Mesothelial cell of epicardium (in vitro differentiated cells): ENCODE data around the gene SHROOM3. TPM values are rescaled to one million over a fixed set of nuclear protein-coding genes. Genes with fewer than 3 reads are reported as not detected.
A peak's percentile ranks its signal among the peaks of the same experiment; 100 is the strongest.

Experiments
- DNase-seq, 2 experiments: peaks; one replicate each; pipeline ENCODE4 v3.0.0; 2021; ENCODE audit warnings: low spot score in 2 of 2; ENCODE audit not compliant: unreplicated experiment in 2 of 2
- H3K27ac Mint-ChIP-seq: 2 replicates; pipeline ENCODE4 v1.8.0; 2021; ENCODE audit warnings: mixed read lengths
- H3K27me3 Mint-ChIP-seq: 2 replicates; pipeline ENCODE4 v1.8.0; 2021; ENCODE audit warnings: low read depth, mixed read lengths
- H3K36me3 Mint-ChIP-seq: 2 replicates; pipeline ENCODE4 v1.8.0; 2021; ENCODE audit warnings: mixed read lengths
- H3K4me1 Mint-ChIP-seq: 2 replicates; pipeline ENCODE4 v1.8.0; 2021; ENCODE audit warnings: mixed read lengths
- H3K4me3 Mint-ChIP-seq: 2 replicates; pipeline ENCODE4 v1.8.0; 2021; ENCODE audit warnings: mild to moderate bottlenecking, moderate library complexity, mixed read lengths
- H3K9me3 Mint-ChIP-seq: 2 replicates; pipeline ENCODE4 v1.8.0; 2021; ENCODE audit warnings: mixed read lengths
- CTCF ChIP-seq: fragments of 200-600 bp; sonication (generic); IDR thresholded peaks from one replicate; pipeline ENCODE4 v1.5.0; 2021; ENCODE audit warnings: antibody characterized with exemption; ENCODE audit not compliant: unreplicated experiment
- total RNA-seq: library from RNA; stranded (reverse); gene quantifications from 3 replicates; pipeline ENCODE4 v1.2.1, GENCODE V29; 2021

Gene SHROOM3
- total RNA-seq, 1 donor from 2014 or later, result 62.7 TPM

DNA sequence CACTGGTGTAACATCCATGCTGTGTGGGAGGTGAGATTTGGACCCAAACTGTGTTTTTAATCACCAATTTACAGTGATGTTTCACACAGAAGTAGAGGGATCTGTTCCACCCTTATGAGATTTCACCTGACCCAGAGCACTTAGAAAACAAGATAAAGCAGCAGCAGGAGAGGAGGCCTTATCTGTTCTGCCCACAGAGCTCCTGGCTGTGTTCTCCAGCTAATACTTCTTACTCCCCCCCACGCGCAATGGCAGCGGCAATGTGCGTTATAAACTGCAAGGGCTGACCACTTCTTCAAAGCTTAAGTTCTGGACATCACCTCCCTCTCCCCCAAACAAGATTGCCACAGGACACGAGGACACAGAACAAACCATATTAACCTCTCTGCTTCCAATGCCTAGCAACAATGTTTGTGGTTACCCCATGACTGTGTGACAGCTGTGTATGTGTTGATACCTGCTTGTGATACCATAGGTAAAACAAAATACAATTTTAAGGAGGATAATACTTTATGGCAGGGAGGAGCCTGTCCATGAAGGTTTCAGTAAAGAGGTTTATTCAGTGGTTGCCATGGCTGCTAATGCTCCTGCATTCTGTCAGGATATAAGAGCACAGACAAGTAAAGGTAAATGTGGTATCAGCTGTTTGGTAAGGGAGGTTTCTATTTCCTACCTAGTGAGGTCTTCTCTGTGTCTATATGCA lies 252.9 kb downstream of the SHROOM3 start:
- TF ChIP-seq CTCF, result no peak
- no peaks in the 10 kb centered on the region for H3K27me3 Mint-ChIP-seq
- H3K9me3 Mint-ChIP-seq, result no peaks in the 10 kb centered on the region
- H3K4me3 Mint-ChIP-seq, result peak overlapping the region; percentile 84
- H3K36me3 Mint-ChIP-seq, result no peaks in the 10 kb centered on the region
- peak overlapping the region; percentile 92 for H3K27ac Mint-ChIP-seq
- DNase-seq, result no peak
- H3K4me1 Mint-ChIP-seq, result peaks cover 65% of the 10 kb centered on the region

DNA sequence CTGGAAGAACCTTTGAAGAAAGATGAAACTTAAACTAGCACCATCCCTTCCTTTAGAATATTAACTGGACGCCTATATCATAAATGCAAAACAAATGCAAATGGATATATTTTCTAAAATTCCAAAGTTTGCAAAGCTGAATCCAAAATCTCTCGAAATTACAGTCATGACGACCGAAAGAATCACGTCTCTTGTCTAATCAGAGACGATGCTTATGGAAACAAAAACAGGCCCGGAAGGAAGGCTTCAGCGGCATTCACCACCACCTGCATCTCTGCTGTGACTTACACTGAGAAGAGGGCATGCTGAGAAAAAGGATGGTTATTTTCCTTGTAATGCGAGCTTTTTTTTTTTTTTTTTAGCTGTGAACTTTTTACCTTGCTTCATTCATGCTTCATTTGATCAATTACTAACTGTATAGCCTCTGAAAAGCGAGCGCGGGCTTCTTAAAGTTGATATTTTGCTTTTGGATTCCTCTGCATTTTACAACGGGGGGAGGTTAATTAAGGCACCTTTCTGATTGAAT lies 253.7 kb downstream of the SHROOM3 start:
- peak overlapping the region; percentile 84 for H3K4me3 Mint-ChIP-seq
- no peak for DNase-seq

DNA sequence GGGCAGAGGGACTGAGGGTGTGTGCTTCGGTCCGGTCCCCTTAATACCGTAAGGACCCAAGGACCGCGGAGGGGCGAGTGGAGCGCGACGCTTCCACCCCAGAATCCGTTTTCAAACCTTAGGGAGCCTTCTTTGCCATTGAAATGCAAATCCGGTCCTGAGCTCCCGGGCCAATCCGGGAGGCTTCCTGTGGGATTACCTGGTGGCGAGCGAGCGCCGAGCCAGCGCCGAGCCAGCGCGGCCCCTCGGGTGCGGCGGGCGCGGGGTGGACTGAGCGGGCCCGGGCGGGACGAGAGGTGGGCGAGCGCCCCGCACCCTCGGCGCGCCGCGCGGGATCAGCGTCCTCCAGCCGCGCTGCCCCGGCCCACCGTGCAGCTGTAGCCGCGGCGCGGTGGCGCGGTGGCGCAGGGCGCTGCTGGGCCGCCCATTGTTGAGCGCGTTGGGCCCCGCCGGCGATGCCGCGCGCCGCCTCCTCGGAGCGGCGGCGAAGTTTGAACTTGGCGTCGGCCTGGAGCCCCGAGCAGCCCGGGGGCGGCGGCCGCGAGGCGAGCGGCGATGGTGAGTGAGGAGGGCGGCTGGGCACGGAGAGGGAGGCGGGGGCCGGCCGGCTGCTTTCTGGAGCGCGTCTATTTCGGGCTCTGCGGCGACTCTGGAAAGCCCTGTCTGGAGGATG lies 254.3 kb downstream of the SHROOM3 start:
- peak overlapping the region; percentile 98 for H3K27ac Mint-ChIP-seq
- no peak for TF ChIP-seq CTCF
- DNase-seq, result peak; percentile 38 to 65
- peaks cover 60% of the 10 kb centered on the region for H3K4me1 Mint-ChIP-seq
- peak overlapping the region; percentile 97 for H3K4me3 Mint-ChIP-seq
- no peaks in the 10 kb centered on the region for H3K36me3 Mint-ChIP-seq
- no peaks in the 10 kb centered on the region for H3K9me3 Mint-ChIP-seq
- no peaks in the 10 kb centered on the region for H3K27me3 Mint-ChIP-seq

More for the DNA sequence above, 253.7 kb downstream of the SHROOM3 start:
- Mint-ChIP-seq H3K27ac (peak overlapping the region; percentile 92), H3K4me1 (peaks cover 61% of the 10 kb centered on the region), H3K9me3 (no peaks in the 10 kb centered on the region), H3K27me3 (no peaks in the 10 kb centered on the region), H3K36me3 (no peaks in the 10 kb centered on the region)
- TF ChIP-seq CTCF, result no peak

DNA sequence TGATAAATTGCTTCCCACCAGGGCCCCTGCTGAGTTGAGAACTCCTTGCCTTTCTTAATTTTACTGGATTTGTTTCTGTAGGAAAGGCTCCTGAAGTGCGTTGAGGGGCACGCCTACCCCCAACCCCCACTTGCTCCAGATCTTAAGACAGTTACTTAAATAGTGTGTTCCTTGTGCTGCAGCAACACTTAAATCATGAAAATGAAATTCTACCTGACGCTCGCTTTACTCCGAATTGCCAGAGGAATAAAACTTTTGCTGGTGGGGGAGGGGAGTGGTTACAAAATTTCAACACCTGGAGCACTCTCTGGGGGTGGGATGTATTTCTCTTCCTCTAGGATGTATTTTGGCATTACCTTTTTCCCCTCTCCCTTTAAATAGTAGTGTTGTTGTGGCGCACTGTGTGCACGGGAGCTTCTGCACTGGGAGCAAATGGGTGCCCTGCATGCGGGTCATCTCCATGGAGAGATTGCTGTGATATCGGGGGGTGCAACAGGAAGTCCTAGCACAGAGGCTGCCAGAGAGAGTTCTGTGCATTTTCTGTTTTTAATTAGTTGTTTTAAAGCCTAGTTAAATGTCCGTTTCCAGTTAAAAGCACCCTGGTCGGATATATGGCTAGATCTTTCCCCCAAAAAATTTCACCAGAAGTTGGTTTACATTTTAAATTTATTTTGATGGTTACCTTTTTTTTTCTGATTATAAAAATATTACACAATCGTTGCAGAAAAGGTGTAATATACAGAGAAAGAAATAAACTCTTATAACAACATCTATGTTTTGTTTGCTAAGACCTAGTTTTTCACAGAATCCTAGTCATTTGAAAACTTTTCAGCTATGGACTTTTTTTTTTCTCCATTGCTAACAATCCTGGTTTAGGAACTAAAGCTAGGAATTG lies 255.2 kb downstream of the SHROOM3 start:
- Mint-ChIP-seq H3K9me3 (no peaks in the 10 kb centered on the region), H3K27me3 (no peaks in the 10 kb centered on the region), H3K4me3 (peak overlapping the region; percentile 97), H3K4me1 (peaks cover 57% of the 10 kb centered on the region), H3K36me3 (no peaks in the 10 kb centered on the region), H3K27ac (peak overlapping the region; percentile 98)
- TF ChIP-seq CTCF, result no peak
- no peak for DNase-seq

GRCh38 chr4:76690906-76691275 lies 255.9 kb downstream of the SHROOM3 start:
- Mint-ChIP-seq H3K36me3 (no peaks in the 10 kb centered on the region), H3K9me3 (no peaks in the 10 kb centered on the region), H3K27ac (peak overlapping the region; percentile 55), H3K4me1 (peaks cover 63% of the 10 kb centered on the region), H3K4me3 (peak overlapping the region; percentile 97), H3K27me3 (no peaks in the 10 kb centered on the region)
- TF ChIP-seq CTCF, result no peak
- DNase-seq, result no peak
